Endothelial cell of umbilical vein (primary cell): ENCODE measurements around the gene ARMC7. TPM values are rescaled to one million over a fixed set of nuclear protein-coding genes. Genes with fewer than 3 reads are reported as not detected.

Experiments used
- BruUV-seq: library from RNA; stranded (reverse); fragments of 400-500 nt; replicated peaks from 2 replicates; lab custom pipeline; 2021; lab: Mats Ljungman, UMichigan
- CTCF ChIA-PET: fragments of 300-600, 350-600 bp; sonication (Branson Sonifier 250); formaldehyde crosslinking; loops from one replicate; lab custom pipeline; 2021; ENCODE audit warnings: antibody characterized with exemption, inconsistent platforms; lab: Charles Lee
- POLR2A ChIA-PET: fragments of 300-600, 350-600 bp; sonication (Branson Sonifier 250); formaldehyde crosslinking; loops from one replicate; lab custom pipeline; 2021; ENCODE audit warnings: antibody characterized with exemption, inconsistent platforms; lab: Charles Lee
- DNase-seq: peaks from one replicate; pipeline ENCODE4 v3.0.0-alpha.2; 2011; ENCODE audit warnings: low read depth, low spot score
- FAIRE-seq: peaks from 2 replicates; lab custom pipeline; 2011; peaks lifted over from hg19 to GRCh38; lab: Jason Lieb, UNC
- H2AFZ ChIP-seq: 2 replicates; pipeline ENCODE4 v1.6.0; 2012; ENCODE audit warnings: low read depth, low read length, control low read depth, inconsistent platforms
- H3K27ac ChIP-seq: 2 replicates; pipeline ENCODE4 v1.5.1; 2011; ENCODE audit warnings: low read depth, mild to moderate bottlenecking, control low read depth, low read length, moderate library complexity; ENCODE audit not compliant: insufficient read depth
- H3K27me3 ChIP-seq, 2 experiments: 2 replicates each; pipeline versions ENCODE4 v1.6.0 to v1.6.1; 2011; ENCODE audit warnings: low read length in 2 of 2, mixed read lengths in 1 of 2; ENCODE audit not compliant: control insufficient read depth in 2 of 2, insufficient read depth in 2 of 2
- H3K36me3 ChIP-seq, 2 experiments: 2 replicates in 1 of 2; 3 replicates in 1 of 2; pipeline ENCODE4 v1.5.1; 2011; ENCODE audit warnings: low read length in 2 of 2, mild to moderate bottlenecking in 1 of 2, moderate library complexity in 1 of 2; ENCODE audit not compliant: control insufficient read depth in 2 of 2, insufficient read depth in 2 of 2; ENCODE audit errors: extremely low read depth in 1 of 2
- H3K4me1 ChIP-seq: 3 replicates; pipeline ENCODE4 v1.5.1; 2011; ENCODE audit warnings: mild to moderate bottlenecking, low read length; ENCODE audit not compliant: control insufficient read depth, insufficient read depth; ENCODE audit errors: extremely low read depth
- H3K4me2 ChIP-seq: 2 replicates; pipeline ENCODE4 v1.6.1; 2011; ENCODE audit warnings: low read length, control low read depth, mixed read lengths; ENCODE audit not compliant: insufficient read depth
- H3K4me3 ChIP-seq, 3 experiments: fragments of 200-600 bp in 1 of 3; sonication (generic), shearing (Covaris generic) in 1 of 3; replicated peaks in 1 of 3; 2 replicates each; pipeline ENCODE4 v1.5.1; 2011 to 2016; ENCODE audit warnings: control low read depth in 3 of 3, low read length in 3 of 3, mild to moderate bottlenecking in 2 of 3, inconsistent platforms in 1 of 3, low read depth in 1 of 3, moderate library complexity in 1 of 3; ENCODE audit not compliant: insufficient read depth in 1 of 3
- H3K79me2 ChIP-seq: 2 replicates; pipeline ENCODE4 v1.6.0; 2012; ENCODE audit warnings: low read length, inconsistent platforms; ENCODE audit not compliant: control insufficient read depth, insufficient read depth
- H3K9ac ChIP-seq: replicated peaks from 2 replicates; pipeline ENCODE3; 2011; ENCODE audit warnings: low read length, control low read depth; ENCODE audit not compliant: insufficient read depth; ENCODE audit errors: extremely low read depth
- H3K9me1 ChIP-seq: replicated peaks from 3 replicates; pipeline ENCODE4 v1.6.0; 2011; ENCODE audit warnings: mild to moderate bottlenecking, low read length; ENCODE audit not compliant: control insufficient read depth, insufficient read depth; ENCODE audit errors: extremely low read depth
- H3K9me3 ChIP-seq: replicated peaks from 2 replicates; pipeline ENCODE4 v1.5.1; 2012; ENCODE audit warnings: low read length, inconsistent platforms; ENCODE audit not compliant: control insufficient read depth, insufficient read depth
- H4K20me1 ChIP-seq: replicated peaks from 2 replicates; pipeline ENCODE3; 2011; ENCODE audit warnings: mild to moderate bottlenecking, low read length; ENCODE audit not compliant: control insufficient read depth, insufficient read depth; ENCODE audit errors: extremely low read depth
- CTCF ChIP-seq, 2 donors: IDR thresholded peaks; 1 replicate in 1 of 2; 2 replicates in 1 of 2; pipeline ENCODE4 v1.5.1; 2011; ENCODE audit warnings: low read length in 2 of 2, mild to moderate bottlenecking in 2 of 2, moderate library complexity in 2 of 2, control low read depth in 1 of 2, inconsistent platforms in 1 of 2, low read depth in 1 of 2; ENCODE audit not compliant: insufficient read depth in 1 of 2; ENCODE audit errors: extremely low read depth in 1 of 2
- EZH2 ChIP-seq: IDR thresholded peaks from 2 replicates; pipeline ENCODE4 v1.6.1; 2012; ENCODE audit warnings: borderline replicate concordance, low read depth, mild to moderate bottlenecking, moderate library complexity, low read length, inconsistent platforms; ENCODE audit not compliant: severe bottlenecking
- FOS ChIP-seq: IDR thresholded peaks from 2 replicates; pipeline ENCODE4 v1.6.1; 2011; ENCODE audit warnings: mild to moderate bottlenecking, low read length, moderate library complexity, borderline replicate concordance; ENCODE audit not compliant: insufficient read depth
- GATA2 ChIP-seq: IDR thresholded peaks from 2 replicates; pipeline ENCODE4 v1.7.0; 2011; ENCODE audit warnings: low read depth, mild to moderate bottlenecking, moderate library complexity, mixed read lengths, low read length; ENCODE audit not compliant: insufficient read length, insufficient read depth
- JUN ChIP-seq: IDR thresholded peaks from 2 replicates; pipeline ENCODE4 v1.6.1; 2011; ENCODE audit warnings: borderline replicate concordance, low read depth; ENCODE audit not compliant: insufficient read length, insufficient read depth
- MAX ChIP-seq: IDR thresholded peaks from 2 replicates; pipeline ENCODE4 v1.6.1; 2011; ENCODE audit not compliant: insufficient read depth, insufficient read length
- MYC ChIP-seq: IDR thresholded peaks from one replicate; pipeline ENCODE4 v1.6.1; 2011; ENCODE audit warnings: mild to moderate bottlenecking, low read depth, low read length
- POLR2A ChIP-seq: IDR thresholded peaks from 2 replicates; pipeline ENCODE4 v1.6.1; 2012; ENCODE audit warnings: low read depth, mild to moderate bottlenecking, control low read depth, low read length
- POLR2AphosphoS5 ChIP-seq: IDR thresholded peaks from 2 replicates; pipeline ENCODE4 v1.6.1; 2012; ENCODE audit warnings: low read depth, mild to moderate bottlenecking, control low read depth, low read length, moderate library complexity; ENCODE audit not compliant: insufficient read depth
- dilution Hi-C: fragments of 300-500 bp; cut with MboI; formaldehyde crosslinking; loops from one replicate; pipeline ENCODE4 v1.15.0; 2019; ENCODE audit warnings: low sequenced_read_pairs; ENCODE audit not compliant: extremely low pct_ligation_motif_present
- intact Hi-C: fragments of 100-400 bp; cut with micrococcal nuclease; formaldehyde crosslinking; loops from one replicate; pipeline ENCODE4 v1.10.0; 2022
- polyA plus RNA-seq, 4 experiments: library from polyadenylated mRNA; depleted of rRNA in 3 of 4; stranded (reverse) in 3 of 4; unstranded in 1 of 4; fragments of >200 nt; gene quantifications; 2 replicates each; pipeline versions ENCODE4 v1.2.1 to v1.2.3, GENCODE V29; 2011 to 2012; ENCODE audit warnings: missing spikeins in 1 of 4
- total RNA-seq: library from RNA; stranded (reverse); gene quantifications from 2 replicates; pipeline ENCODE4 v1.2.3, GENCODE V29; 2021

ARMC7 gene
- total and polyA plus RNA-seq, 2 donors (not counting 3 experiments of a cell fraction or from before 2014, with no cell fraction given), result 11.8 to 15.7 TPM

DNA sequence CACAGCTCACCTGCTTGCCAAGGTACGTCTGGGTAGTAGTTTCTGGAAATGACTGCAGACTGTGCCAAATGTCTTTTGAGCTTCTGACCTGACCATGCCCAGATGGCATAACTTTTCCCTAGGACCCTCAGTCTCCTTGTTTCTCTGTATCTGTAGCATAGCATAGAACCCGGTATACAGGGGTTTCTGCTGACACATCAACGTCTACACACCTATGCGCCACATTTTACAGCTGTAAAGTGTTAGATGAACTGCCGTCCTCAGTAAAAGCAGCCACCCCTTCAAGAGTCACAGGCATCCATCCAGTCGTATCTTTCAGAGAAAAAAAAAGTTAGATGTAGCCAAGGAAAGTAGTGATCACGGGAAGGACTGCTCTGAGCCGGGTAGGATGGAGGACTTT lies 45.3 kb upstream of the ARMC7 start:
- no peak for FAIRE-seq
- Histone ChIP-seq H3K9me1 (no peaks in the 10 kb centered on the region), H3K4me2 (no peak overlapping the region), H3K9ac (no peak overlapping the region), H3K79me2 (no peaks in the 10 kb centered on the region), H3K4me1 (peaks cover 6% of the 10 kb centered on the region), H3K36me3 (peaks cover 8 to 27% of the 10 kb centered on the region in 2 experiments), H3K27me3 (no peaks in the 10 kb centered on the region), H2AFZ (no peak overlapping the region), H4K20me1 (no peaks in the 10 kb centered on the region), H3K4me3 (no peak overlapping the region), H3K9me3 (no peaks in the 10 kb centered on the region), H3K27ac (no peak overlapping the region)
- CTCF ChIA-PET, result interaction anchor here (0.9 to 6.1 kb wide), 3 partner anchors 24 to 50 kb away, joined by 3 to 80 read pairs (median 4); no protein-coding TSS in a partner anchor
- BruUV-seq, result no TSS peak
- intact Hi-C loops (no loop called here), dilution Hi-C loops (no loop called here)
- no peak for DNase-seq
- TF ChIP-seq POLR2AphosphoS5 (no peak), POLR2A (no peak), MYC (no peak), CTCF (IDR thresholded peaks at IDR 0.05; ENCODE audit: extremely low read depth in 1 of 2, insufficient read depth in 1 of 2, low read depth in 1 of 2, low read length in 2 of 2) (no peak), JUN (no peak), FOS (no peak), GATA2 (no peak), MAX (no peak), EZH2 (no peak)
- POLR2A ChIA-PET, result no interaction called here
